Vagina (tissue), 2 donors: ENCODE measurements around the gene GDF15. TPM values are rescaled to one million over a fixed set of nuclear protein-coding genes. Genes with fewer than 3 reads are reported as not detected.

Experiments
- DNase-seq, 2 donors: peaks; one replicate each; pipeline ENCODE4 v3.0.0-alpha.2; 2017; ENCODE audit errors: extremely low spot score in 2 of 2
- H3K27ac ChIP-seq: fragments of 200-600 bp; sonication (generic); one replicate; pipeline ENCODE4 v1.5.1; 2019
- H3K27me3 ChIP-seq: fragments of 200-600 bp; sonication (generic); one replicate; pipeline ENCODE4 v1.5.1; 2019
- H3K36me3 ChIP-seq, 2 donors: fragments of 200-600 bp; sonication (generic); one replicate each; pipeline ENCODE4 v1.5.1; 2017 to 2019
- H3K4me1 ChIP-seq: fragments of 200-600 bp; sonication (generic); one replicate; pipeline ENCODE4 v1.5.1; 2019
- H3K4me3 ChIP-seq, 2 donors: fragments of 200-600 bp; sonication (generic); 1 replicate in 1 of 2; 2 replicates in 1 of 2; pipeline ENCODE4 v1.5.1; 2016 to 2019
- H3K9me3 ChIP-seq: fragments of 200-600 bp; sonication (generic); one replicate; pipeline ENCODE4 v1.5.1; 2019
- CTCF ChIP-seq, 3 experiments: fragments of 450-650 bp in 2 of 3; fragments of 200-600 bp in 1 of 3; sonication (generic) in 1 of 3; IDR thresholded peaks; one replicate each; pipeline ENCODE4 v1.5.1; 2017 to 2019; ENCODE audit warnings: antibody characterized with exemption in 3 of 3, mild to moderate bottlenecking in 2 of 3, moderate library complexity in 2 of 3
- POLR2A ChIP-seq, 2 donors: fragments of 450-650 bp; IDR thresholded peaks; one replicate each; pipeline ENCODE4 v1.6.1; 2017; ENCODE audit warnings: antibody characterized with exemption in 2 of 2, mild to moderate bottlenecking in 2 of 2, moderate library complexity in 2 of 2
- POLR2AphosphoS5 ChIP-seq, 2 donors: sonication (generic); formaldehyde crosslinking; IDR thresholded peaks; one replicate each; pipeline ENCODE4 v1.9.0; 2017; ENCODE audit warnings: antibody characterized with exemption in 2 of 2, mild to moderate bottlenecking in 2 of 2, low read depth in 1 of 2; ENCODE audit not compliant: insufficient read depth in 1 of 2
- intact Hi-C: fragments of 100-400 bp; cut with DNase I; formaldehyde crosslinking; loops from one replicate; pipeline ENCODE4 v1.15.1; 2023
- microRNA-seq: library from miRNA; unstranded; fragments of <30 nt; microRNA quantifications from one replicate; pipeline ENCODE4, GENCODE V29; 2017; ENCODE audit warnings: borderline number of aligned reads, borderline replicate concordance
- small RNA-seq: library from RNA; depleted of rRNA; stranded (forward); fragments of <200 nt; gene quantifications from one replicate; pipeline ENCODE3, GENCODE V24; 2016
- total RNA-seq: library from RNA; depleted of rRNA; stranded (reverse); fragments of >200 nt; gene quantifications from one replicate; pipeline ENCODE4 v1.2.3, GENCODE V29; 2016

The GDF15 gene
- total RNA-seq, 1 donor from 2014 or later: 25.5 TPM

GRCh38 chr19:18438331-18439024 lies 52.5 kb downstream of the GDF15 start:
- DNase-seq: no peak
- Histone ChIP-seq H3K4me1 (peaks cover 49% of the 10 kb centered on the region), H3K27me3 (no peaks in the 10 kb centered on the region), H3K36me3 (no peaks in the 10 kb centered on the region), H3K9me3 (no peaks in the 10 kb centered on the region), H3K4me3 (peak overlapping the region; percentile 66), H3K27ac (peak overlapping the region; percentile 78)
- intact Hi-C loops: no loop called here
- TF ChIP-seq POLR2A (IDR thresholded peaks at IDR 0.05): no peak
- TF ChIP-seq CTCF (IDR thresholded peaks at IDR 0.05): no peak
- peak in 1 of 2 donors; percentile 47 for TF ChIP-seq POLR2AphosphoS5 (IDR thresholded peaks at IDR 0.05; ENCODE audit: insufficient read depth in 1 of 2, low read depth in 1 of 2)

Small RNAs within 50 kb of the gene (microRNA-seq; reads per million reads assigned to microRNA genes)
- not detected for gene MIR3189

Small RNAs within 50 kb of the gene (small RNA-seq; reads per million reads assigned to genes)
- not detected for gene MIR3189

Other genes with a start within 250 kb of the GDF15 start
- 24.8 TPM for gene PIK3R2, start 233.0 kb upstream of the GDF15 start, total RNA-seq
- 43.7 TPM for gene IFI30, start 212.3 kb upstream of the GDF15 start, total RNA-seq
- gene MPV17L2, start 192.9 kb upstream of the GDF15 start, total RNA-seq: 10.3 TPM
- 5.6 TPM for gene RAB3A, start 182.1 kb upstream of the GDF15 start, total RNA-seq
- 0.98 TPM for gene PDE4C, start 159.7 kb upstream of the GDF15 start, total RNA-seq
- 4.4 TPM for gene IQCN, start 111.7 kb upstream of the GDF15 start, total RNA-seq
- 531 TPM for gene JUND, start 104.5 kb upstream of the GDF15 start, total RNA-seq
- 54.3 TPM for gene LSM4, start 63.1 kb upstream of the GDF15 start, total RNA-seq
- gene PGPEP1, start 45.6 kb upstream of the GDF15 start, total RNA-seq: 27.5 TPM
- 3.9 TPM for gene LRRC25, start 11.5 kb downstream of the GDF15 start, total RNA-seq
- 72.7 TPM for gene SSBP4, start 33.2 kb downstream of the GDF15 start, total RNA-seq
- gene ISYNA1, start 52.0 kb downstream of the GDF15 start, total RNA-seq: 57.5 TPM
- 25.3 TPM for gene ELL, start 135.9 kb downstream of the GDF15 start, total RNA-seq
- gene FKBP8, start 157.4 kb downstream of the GDF15 start, total RNA-seq: 376 TPM
- 131 TPM for gene KXD1, start 171.7 kb downstream of the GDF15 start, total RNA-seq
- 747 TPM for gene UBA52, start 185.7 kb downstream of the GDF15 start, total RNA-seq
- 124 TPM for gene REX1BD, start 202.6 kb downstream of the GDF15 start, total RNA-seq
- 15.2 TPM for gene CRLF1, start 220.6 kb downstream of the GDF15 start, total RNA-seq
- 4.2 TPM for gene TMEM59L, start 226.7 kb downstream of the GDF15 start, total RNA-seq